Panc1 (cell line): ENCODE measurements around the gene TICAM2.

Source experiments
- CTCF ChIP-seq: fragments of 450-650 bp; IDR thresholded peaks from 2 replicates; pipeline ENCODE4 v1.5.1; 2017; ENCODE audit warnings: mild to moderate bottlenecking
- POLR2AphosphoS5 ChIP-seq: IDR thresholded peaks from 2 replicates; pipeline ENCODE4 v1.6.1; 2012; ENCODE audit warnings: mild to moderate bottlenecking, low read depth, low read length, moderate library complexity
- REST ChIP-seq, 2 experiments: IDR thresholded peaks; 2 replicates each; pipeline ENCODE4 v1.6.1; 2011 to 2012; ENCODE audit warnings: low read depth in 2 of 2, control low read depth in 1 of 2, low read length in 1 of 2, mild to moderate bottlenecking in 1 of 2, moderate library complexity in 1 of 2; ENCODE audit not compliant: insufficient read depth in 1 of 2
- TCF7L2 ChIP-seq: IDR thresholded peaks from 2 replicates; pipeline ENCODE4 v1.6.1; 2011; ENCODE audit warnings: mild to moderate bottlenecking, low read depth, low read length, inconsistent platforms

- no peak for TF ChIP-seq CTCF
- no peak for TF ChIP-seq POLR2AphosphoS5
- no peak for TF ChIP-seq REST (IDR thresholded peaks at IDR 0.05; ENCODE audit: insufficient read depth in 1 of 2, low read depth in 2 of 2, low read length in 1 of 2)
- no peak for TF ChIP-seq TCF7L2
These were observed 59.5 kb downstream of the TICAM2 start for GRCh38 chr5:115542651-115543364.
